ENCODE results near the gene ZBTB16.

Gene ZBTB16

DNA sequence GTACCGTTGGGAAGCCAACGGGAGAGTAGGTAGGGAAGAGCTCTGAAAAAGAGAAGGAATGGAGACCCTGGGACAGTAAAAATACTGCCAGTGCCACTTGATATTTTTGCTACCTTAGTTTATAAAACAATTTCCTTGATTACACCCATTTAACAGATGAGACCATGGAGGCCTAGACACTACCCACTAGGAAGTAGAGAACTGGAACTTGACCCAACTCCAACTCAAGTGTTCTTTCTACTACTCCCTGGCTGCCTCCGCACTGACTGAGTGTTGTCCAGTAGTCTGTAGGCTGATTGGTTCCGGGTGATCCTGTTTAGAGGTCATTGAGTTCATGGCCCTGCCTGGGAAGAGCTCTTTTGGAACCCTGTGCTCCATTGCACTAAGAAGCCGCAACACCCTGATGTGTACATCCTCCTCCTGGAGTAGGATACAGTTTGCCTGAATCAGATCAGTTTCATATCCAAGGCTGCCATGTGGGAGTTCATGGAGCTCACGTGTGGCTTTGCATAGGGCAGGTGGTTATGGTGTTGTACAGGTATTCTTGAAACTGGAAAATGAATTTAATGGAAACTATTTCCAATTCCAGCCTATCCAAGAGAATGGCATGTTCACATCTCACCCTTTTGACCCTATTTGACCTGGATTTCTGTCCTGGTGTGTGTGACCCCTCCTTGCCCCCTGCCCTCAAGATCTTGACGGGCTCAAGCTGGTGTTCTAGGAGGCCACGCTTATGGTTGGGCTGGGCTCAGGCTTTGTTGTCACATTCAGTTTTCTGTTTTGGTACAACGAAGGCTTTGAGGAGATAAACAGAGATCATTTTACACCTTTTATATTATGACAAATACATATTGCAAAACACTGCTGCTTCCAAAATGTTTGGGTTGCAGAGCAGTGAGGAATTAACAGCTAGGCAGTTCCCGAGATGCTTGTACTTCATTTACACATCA lies 134.5 kb downstream of the ZBTB16 start:
- DNase-seq: no peak

DNA sequence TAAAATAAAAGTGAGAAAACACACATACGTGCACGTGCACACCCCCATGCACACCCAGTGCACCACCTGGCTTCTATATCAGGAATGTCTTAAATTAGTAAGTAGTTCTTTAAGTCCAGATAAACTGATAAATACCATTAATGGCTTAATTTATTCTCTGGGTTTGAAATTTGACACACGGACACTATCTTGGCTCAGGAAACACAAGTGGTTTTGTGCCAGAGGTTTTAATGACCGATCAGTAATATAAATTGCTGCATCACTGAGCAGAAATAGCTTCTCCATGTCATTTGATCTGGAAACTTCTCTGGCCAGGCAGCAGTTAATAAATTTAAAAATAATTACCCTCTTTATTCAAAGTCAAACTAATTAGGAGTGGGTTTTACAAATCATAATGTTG lies 135.2 kb downstream of the ZBTB16 start:
- DNase-seq: no peak

DNA sequence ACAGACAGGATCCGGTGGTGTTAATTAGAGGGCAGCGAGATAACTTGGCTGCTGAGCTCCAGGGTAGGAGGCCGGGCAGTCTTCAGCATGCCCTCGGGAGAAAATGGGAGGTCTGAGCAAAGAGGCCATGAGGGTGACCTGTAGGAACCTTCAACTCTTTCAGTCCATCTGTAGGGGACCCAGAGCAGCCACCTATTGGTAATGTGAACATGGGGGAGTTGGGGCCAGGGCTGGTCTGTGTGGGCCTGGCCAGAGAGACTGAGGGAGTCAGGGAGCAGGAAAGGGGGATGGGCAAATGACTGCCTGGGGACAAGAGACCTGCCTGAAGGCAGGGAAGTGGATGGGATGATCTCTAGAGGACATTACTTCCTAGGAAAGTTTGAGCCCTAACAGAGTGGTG lies 135.6 kb downstream of the ZBTB16 start:
- no peak for DNase-seq

DNA sequence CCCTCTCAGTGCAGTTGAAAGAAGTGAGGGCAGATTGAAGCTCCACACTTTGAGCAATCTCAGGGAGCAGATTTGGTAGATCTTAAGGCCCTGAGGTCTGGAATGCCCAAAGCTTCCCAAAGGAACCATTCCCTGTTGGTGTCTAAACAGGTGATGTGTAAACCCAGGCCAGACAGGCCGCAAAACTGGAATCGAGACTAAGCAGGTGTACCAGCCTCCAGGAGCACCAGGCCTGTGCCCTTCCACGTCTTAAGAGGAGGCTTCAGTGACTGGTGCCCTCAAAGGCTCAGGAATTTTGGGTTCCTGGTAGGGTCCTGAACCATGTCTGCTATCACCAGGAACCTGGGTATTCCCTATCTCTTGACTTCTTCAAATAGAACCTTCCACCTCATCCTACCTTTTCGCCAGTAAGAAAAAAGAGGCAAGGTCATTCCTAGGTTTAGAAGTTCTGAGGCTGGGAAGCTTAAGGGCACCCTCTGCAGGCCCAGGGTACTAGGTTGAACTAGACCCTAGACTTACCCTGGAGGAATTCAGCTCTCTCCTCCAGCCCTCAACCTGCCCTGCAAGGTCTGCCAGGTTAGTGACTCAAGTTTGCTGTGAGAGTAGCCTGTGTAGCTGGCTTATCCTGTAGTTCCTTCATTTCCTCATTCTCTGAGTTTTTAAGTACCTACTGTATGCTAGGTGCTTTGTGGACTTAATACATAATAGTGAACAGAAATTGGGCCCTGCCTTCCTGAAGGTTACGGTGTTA lies 136.6 kb downstream of the ZBTB16 start:
- DNase-seq: peak; percentile 34

DNA sequence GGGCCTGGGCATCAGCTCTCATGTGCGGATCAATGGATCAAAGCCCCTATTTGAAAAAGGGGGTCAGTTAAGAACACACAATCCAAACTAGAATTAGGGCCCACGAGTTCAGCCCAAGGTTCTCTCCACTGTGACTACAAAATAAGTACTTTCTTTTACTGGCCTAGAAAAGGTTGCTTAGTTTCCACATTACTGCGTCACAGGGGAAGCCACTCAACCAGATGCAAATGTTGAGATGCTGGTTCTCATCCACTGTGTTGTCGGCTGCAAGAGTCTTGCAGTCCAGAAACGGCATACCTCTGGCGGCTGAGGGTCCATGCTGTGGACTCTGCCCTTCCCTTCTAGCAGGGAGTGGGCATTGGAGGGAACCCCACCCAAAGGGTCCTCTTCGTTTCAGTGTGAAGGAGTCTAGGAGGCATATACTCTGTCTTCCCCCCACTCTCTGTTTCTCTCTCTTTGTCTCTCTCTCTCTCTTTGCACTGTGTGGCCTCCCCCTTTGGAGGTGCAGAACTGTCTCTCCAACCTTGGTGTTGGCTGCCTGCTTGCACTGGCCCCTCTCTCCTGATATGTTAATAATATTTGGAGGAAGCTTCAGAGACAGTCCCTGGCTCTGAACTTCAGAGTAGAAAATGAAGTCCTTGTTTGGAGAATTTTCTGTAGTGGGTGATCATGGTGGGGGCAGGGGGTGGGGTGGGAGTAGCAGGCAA lies 137.6 kb downstream of the ZBTB16 start:
- no peak for DNase-seq

DNA sequence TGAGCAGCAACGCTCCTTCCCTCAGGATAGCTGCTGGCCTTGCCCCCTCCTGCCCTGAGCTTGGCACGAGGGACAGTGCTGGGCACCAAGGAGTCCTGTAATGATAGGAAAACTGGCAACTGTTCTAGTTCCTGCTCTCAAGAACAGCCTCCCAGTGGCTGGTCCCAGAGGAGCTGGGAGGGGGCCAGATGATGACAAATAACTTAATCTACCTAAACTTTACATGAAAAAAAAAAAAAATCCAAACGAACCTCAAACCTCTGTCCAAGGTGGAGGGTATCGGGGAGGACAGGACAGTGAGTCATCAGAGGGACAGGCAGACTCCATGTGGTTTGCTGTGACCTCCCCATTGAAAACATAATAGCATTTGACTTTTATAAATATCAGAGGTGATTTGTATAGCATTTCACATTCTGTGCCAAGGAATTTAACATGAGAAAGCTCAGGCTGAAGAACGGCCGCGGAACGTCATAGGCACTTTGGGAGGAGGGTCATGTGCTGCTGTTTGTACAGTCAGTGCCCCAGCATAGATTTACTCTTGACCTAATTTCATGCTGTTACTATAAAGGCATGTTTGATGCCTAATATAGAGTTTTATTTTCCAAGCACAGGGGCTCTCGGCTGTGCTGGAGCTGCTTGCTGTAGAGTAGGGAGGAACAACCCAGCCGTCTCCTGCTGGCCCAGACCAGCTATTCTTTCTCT lies 138.4 kb downstream of the ZBTB16 start:
- no peak for DNase-seq

DNA sequence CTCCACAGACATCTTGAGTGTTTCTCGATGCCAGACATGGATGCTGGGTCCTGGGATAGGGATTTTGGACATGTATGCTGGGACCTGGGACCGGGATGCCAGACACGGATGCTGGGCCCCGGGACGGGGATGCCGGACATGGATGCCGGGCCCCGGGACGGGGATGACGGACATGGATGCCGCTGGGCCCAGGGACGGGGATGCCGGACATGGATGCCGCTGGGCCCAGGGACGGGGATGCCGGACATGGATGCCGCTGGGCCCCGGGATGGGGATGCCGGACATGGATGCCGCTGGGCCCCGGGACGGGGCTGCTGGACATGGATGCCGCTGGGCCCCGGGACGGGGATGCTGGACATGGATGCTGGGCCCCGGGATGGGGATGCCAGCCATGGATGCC lies 139.5 kb downstream of the ZBTB16 start:
- no peak for DNase-seq

DNA sequence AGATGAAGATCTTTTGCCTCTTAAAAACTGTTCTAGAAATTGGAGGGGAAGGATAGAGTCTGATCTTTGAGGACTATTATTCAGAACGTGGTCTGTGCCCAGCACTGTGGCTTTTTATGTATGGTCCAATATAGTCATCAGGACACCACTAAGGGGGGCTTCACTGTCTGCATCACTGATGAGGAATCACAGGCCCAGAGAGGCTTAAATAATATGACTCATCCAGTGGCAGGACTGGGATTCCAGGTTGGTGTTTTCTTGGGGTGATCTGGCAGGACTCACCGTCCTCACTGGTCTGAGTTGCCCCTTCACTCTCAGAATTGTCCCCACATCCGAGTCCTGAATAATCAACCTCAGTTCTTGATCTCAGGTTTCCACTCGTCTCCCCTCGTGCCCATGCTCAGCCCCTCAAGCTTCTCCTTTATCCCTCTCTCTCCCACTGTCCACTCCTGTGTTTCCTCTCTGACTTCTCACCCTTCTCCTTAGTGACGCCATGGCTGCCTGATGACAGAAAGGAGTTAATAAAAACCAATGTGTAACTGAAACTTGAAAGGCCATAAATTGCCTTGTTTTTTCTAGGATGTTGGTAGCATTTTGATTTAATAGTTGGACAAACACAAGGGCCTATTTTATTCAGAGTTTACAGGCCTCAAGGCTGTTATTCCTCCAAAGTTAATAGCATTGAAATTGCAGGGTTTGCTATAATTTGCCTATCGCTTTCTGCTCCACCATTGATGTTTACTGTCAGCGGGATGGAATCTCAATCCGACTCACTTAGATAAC lies 141.0 kb downstream of the ZBTB16 start:
- DNase-seq: no peak

DNA sequence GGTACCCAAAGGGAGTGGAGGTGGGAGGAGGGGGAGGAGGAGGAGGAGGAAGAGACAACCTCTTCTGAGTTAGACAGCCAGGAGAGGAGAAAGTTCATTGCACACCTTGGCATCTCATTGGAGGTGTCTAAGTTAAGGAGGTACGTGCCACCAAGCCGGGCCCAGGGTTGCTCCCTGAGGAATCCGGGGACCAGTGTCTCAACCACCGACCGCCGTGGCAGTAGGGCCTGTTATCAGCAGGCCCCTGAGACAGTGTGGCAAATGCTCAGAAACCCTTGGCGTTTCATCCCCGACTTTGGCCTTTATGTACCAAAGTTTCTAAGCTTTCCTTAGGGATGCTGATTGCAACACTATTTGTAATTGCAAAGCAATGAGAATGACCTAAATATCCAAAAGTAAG lies 141.7 kb downstream of the ZBTB16 start:
- no peak for DNase-seq

DNA sequence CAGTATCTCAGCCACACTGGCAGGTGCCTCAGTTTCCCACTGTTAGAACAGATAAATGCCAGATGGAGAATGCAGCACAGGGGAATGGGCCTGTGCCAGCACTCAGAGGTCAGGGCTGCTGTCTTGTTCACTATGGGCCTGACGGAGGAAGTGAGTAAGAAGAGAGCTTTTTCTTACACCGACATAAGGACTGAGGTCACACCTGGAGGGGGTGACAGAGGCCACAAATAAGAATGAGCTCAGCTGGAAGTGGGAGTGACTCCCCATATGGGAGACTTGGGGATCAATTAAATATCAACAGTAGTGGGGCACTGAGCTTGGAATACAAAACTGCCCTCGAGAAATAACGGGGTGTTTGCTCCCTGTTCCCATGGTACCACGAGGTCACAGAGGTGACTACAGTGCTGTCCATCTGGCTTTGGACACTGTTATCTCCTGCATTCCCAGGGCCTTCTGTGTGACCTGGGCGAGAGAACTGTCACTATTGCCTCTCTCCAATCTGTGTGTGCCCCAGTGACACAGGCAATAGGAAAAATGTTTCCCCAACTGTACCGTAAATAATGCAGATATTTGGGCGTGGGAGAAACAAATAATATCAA lies 142.6 kb downstream of the ZBTB16 start:
- no peak for DNase-seq

DNA sequence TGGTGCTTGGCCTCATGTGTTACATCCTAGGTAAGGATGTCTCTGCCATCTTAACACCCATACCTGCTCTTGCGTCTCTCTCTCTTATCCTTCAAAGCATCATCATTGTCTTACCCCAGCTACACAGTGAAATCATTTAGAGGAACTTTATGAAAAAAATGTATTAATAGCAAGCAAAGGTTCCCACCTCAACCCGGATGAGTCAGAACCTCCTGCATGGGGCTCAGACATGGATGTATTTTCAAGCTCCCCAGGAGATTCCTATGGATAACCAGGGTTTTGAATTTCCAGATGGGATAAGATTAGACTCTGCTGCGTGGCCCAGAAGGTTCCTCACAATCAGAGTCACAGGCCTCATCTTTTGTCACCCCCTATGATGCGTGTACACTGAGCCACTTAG lies 147.6 kb downstream of the ZBTB16 start:
- no peak for DNase-seq

DNA sequence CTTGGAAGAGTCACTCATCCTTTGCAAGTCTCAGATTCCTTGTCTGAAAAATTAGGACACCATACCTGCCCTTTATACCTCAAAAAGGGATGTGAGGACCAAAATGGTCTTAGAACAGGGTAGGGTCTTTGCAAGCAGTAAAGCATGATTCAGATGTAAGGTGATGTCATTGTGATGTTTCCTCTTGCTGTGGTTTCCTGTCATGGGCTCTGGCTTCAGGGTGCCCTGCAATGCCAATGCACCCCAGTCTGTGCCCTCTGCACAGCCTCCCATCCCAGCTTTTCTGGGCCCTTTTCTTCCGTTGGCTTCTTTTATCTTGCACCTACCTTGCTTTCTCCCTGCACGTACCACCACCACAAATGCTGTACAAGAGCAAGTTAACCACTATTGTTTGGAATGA lies 148.9 kb downstream of the ZBTB16 start:
- DNase-seq: peak; percentile 47

DNA sequence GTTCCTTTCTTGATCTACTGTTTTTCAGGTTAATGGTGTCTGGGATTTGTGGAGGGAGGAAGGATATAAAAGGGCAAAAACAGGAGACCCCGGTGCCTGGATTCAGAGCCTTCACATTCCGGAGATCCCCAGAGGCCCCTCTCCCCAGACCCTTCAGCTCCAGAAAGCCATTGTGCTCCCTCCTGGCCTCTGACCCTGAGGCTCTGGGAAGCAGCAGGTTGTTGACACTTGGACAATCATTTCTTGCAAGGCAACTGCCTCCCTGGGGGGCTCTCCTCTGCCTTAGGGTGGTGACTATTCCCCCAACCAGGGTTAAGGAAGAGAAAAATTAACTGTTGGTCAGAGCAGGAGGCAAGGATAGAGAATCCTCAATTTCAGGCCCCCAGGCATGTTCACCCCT lies 149.8 kb downstream of the ZBTB16 start:
- no peak for DNase-seq

DNA sequence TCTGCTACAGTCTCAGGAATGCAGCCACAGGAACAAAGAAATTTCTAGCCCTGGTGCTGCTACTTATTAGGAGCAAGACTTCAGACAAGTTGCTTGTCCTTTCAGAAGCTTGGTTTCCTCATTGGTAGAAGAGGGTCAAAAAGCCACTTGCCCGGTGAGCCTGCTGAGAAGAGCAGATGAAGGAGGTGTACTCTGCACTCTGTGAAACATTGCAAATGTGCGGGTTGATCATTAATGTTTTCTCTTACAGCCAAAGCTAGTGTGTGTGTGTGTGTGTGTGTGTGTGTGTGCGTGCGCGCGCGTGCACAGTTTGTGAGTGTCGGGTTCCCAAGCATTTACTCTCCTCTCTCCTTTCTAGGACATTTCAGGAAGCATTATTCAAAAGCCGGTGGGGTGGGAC lies 150.4 kb downstream of the ZBTB16 start:
- DNase-seq: no peak

DNA sequence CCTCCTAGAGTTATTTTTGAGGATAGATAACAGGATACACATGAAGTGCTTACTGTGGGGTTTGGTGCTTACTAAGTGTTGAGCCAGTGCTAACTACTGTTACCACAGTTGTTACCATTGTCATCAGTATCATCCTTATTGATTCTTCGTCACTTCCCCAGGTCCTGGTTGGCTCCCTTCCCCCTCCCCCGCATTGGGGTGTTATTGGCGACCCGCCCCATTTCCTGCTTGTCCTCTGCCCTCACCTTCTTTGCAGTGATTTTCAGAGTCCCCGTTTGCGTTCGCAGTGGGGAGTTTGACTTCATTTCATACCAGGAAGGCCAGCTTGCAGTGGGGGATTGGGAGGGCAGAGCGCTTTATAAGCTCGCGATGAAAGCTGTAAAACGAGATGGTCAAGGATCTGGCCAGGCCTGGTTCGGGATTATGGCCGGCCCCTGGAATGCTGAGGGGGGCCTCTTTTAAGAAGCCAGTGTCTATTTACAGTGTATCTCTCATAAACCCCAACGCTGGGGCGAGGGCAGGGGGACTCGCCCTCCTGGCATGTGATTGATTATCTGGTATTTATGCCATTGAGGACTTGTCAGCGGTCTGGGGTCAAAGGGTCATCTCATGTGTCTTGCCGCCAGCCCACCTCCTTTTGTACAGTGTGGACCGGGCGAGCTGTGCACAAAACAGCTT lies 152.1 kb downstream of the ZBTB16 start:
- no peak for DNase-seq

DNA sequence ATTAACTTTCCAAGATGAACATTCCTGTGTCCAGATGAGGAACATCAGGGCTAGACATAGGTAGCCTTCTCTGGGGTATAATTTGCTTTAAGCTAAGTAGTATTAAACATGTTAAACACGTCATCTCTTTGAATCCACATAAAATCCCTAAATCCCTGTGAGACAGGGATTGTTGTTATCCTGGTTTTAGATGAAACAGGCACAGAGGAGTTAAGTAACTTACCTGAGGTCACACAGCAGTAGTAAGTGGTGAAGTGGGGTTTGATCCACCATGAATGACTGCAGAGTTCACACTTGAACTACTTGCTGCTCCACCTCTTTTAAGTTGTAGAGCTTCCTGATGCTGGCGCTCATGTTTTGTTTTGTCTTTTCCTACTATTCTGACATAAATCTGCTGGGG lies 154.1 kb downstream of the ZBTB16 start:
- no peak for DNase-seq

DNA sequence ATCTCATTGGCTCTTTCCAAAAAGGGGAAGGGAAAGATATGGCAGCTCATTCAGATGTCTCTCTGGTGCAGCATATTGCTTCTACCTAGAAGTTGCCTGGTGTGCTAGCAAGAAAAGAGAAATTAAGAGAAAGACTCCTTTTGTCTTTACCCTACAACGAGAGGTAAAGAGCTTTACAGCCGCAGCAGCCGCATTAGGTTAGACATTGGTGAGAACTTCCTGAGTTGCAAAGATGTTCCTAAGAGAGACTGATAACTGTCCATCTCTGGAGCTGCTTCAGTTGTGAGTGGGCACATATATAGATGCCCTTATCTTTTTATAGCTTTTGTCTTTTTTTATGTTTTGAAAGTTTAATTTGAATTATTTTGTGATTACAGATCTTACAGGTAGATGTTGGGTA lies 155.9 kb downstream of the ZBTB16 start:
- DNase-seq: no peak

DNA sequence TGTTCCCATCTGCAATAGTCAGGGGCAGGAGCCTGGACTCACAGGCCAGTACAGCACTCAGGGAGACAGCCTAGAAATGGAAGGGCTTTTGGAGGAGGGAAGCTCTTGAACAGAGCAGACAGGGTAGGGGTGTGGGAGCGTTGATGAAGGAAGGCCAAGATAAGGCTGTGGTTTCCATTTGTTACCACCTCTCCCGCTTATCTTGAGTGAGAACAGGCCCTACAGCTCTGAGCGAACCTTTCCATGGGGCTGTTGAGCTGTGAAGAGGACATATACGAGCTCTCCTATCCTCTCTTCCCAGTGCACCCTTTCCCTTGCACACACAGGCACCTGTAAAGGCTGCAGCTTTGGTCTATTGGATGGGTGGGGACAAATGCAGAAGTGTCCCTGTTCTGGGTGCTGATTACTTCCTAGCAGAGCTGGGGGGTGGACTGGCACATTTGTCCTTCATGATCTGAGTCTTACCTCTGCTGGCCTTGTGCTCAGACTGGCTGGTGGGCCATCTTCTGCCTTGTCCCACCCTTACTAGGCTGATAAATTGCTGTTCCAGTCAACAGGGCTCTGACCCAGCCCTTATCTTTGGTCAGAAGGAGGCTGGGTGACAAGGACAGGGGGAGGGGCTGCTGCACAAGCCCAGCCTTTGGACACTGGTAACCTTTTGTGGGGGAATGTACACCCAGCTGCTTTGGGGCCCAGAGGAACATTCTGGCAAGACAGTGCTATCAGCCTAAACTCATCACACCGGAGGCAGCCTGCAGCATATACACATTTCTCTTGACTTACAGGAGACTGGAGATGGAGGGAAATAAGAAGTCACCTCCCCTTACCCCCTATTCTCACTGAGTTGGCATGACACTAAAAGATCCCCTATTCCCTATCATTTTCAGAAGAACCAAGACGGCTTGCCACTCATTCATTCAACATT lies 156.6 kb downstream of the ZBTB16 start:
- no peak for DNase-seq

DNA sequence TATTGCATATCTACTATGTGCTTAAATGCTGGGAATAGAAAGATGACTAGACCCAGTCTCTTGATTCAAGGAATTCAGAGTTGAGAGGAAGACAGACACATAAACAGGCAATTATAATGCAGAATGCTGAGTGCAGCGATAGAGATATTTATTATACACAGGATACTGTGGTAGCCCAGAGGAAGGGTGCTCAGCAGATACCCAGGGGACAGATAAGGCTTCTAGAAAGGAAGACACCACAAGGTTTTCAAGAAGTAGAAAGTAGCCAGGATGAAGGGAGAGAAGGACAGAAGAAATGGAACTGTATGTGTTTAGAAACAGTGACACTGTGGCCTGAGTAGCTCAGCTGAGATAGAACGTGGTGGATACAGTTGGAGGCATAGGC lies 157.3 kb downstream of the ZBTB16 start:
- DNase-seq: peak; percentile 15

DNA sequence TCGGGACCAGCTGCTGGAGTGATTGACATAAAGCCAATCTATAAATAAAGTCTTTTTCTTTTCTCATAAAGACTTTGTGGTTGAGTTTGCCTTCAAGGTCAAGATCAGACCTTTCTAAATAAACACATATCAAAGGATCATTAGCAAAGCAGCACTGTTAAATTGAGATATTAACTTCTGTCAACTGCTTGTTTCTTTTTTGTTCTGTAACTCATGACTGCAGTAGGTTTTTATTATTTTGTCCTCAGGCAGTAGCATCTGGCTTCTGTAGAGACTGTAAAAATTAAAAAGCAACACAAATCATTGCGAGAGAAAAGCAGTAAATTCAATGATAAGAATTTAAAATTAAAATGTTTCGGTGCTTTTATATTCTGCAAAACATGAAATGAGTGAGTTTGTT lies 159.0 kb downstream of the ZBTB16 start:
- DNase-seq: no peak
